22Rv1 (cell line): ENCODE measurements around the gene IGF1R.

Experiments
- CTCF ChIP-seq: fragments of 450-650 bp; IDR thresholded peaks from 2 replicates; pipeline ENCODE4 v1.5.1; 2017; ENCODE audit warnings: mild to moderate bottlenecking
- ZFX ChIP-seq: fragments of 450-650 bp; IDR thresholded peaks from 2 replicates; pipeline ENCODE4 v1.6.1; 2017; ENCODE audit warnings: antibody characterized with exemption, borderline replicate concordance

- no peak for TF ChIP-seq CTCF
- no peak for TF ChIP-seq ZFX
These were observed 125.3 kb downstream of the IGF1R start for GRCh38 chr15:98773616-98774015.
